ENCODE measurements around the gene PDXDC1. TPM values are rescaled to one million over a fixed set of nuclear protein-coding genes. Genes with fewer than 3 reads are reported as not detected.
"Not testable (repeated sequence)": the region's sequence is repeated elsewhere in the genome, so short reads cannot be mapped to it uniquely, and the experiment has no call there.

The PDXDC1 gene
- total RNA-seq, 2 experiments from 2014 or later: 53.7 to 55.6 TPM

DNA sequence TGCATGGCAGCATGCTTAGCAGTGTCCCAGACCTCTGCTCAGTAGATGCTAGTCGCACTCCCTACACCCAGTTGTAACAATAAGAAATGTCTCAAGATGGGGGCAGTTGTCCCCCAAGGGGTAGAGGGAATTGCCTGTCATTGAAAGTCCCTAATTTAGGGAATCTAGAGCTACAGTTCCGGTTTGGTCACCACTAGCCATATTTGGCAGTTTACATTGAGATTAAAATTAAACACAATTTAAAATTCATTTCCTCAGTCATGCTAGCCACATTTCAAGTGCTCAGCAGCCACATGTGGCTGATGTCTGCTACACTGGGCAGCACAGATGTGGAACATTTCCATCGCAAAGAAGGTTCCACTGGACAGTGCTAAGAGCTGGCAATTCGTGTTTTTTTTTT, 4.1 kb downstream of the PDXDC1 start:
- H3K27me3 Mint-ChIP-seq; H3K27ac Mint-ChIP-seq; DNase-seq; CTCF ChIA-PET; POLR2A ChIA-PET; H3K4me3 Mint-ChIP-seq; H3K9me3 Mint-ChIP-seq; H3K36me3 Mint-ChIP-seq; intact Hi-C loops (cut with micrococcal nuclease): not testable (repeated sequence)
- peaks cover 31% of the 10 kb centered on the region for H3K4me1 Mint-ChIP-seq (ENCODE audit: low read depth)

DNA sequence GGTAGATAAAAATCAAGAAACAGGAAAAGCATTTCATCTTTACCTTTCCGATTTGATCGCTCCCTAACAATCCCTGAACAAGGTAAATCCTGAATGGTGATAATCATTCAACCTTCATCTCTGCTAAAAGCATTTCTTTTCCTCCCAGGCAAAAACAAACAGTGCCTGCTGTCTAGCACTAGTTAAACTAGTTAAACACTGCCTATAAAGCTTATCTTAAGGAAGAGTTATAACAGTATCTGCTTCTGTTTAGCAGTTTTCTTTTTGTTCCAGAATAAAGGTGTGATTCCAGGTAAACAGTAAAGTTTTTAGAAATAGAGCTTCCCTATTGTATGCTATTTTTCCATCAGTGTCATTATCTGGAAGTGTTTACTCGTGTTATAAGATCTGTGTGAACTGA, 6.4 kb downstream of the PDXDC1 start:
- H3K27me3 Mint-ChIP-seq; H3K36me3 Mint-ChIP-seq; H3K4me3 Mint-ChIP-seq; DNase-seq; intact Hi-C loops (cut with micrococcal nuclease); H3K9me3 Mint-ChIP-seq; H3K27ac Mint-ChIP-seq; CTCF ChIA-PET; POLR2A ChIA-PET: not testable (repeated sequence)
- peaks cover 25% of the 10 kb centered on the region for H3K4me1 Mint-ChIP-seq (ENCODE audit: low read depth)

DNA sequence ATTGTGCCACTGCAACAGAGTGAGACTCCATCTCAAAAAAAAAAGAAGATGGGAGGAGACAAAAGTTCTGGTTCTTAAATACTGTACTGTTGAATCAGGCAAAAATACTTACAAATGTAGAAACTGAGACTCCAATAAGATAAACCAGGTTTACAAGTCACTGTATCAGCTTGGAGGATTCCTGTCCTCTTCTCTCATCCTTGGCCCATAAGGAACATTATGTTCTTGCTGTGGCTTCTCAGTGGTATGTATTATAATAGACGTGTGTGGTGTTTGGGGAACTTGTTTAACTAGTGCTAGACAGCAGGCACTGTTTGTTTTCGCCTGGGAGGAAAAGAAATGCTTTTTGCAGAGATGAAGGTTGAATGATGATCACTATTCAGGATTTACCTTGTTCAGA, 7.7 kb downstream of the PDXDC1 start:
- H3K4me3 Mint-ChIP-seq; DNase-seq; H3K36me3 Mint-ChIP-seq; H3K9me3 Mint-ChIP-seq; H3K27ac Mint-ChIP-seq; H3K27me3 Mint-ChIP-seq; POLR2A ChIA-PET; intact Hi-C loops (cut with micrococcal nuclease); CTCF ChIA-PET: not testable (repeated sequence)
- peaks cover 15% of the 10 kb centered on the region for H3K4me1 Mint-ChIP-seq (ENCODE audit: low read depth)

DNA sequence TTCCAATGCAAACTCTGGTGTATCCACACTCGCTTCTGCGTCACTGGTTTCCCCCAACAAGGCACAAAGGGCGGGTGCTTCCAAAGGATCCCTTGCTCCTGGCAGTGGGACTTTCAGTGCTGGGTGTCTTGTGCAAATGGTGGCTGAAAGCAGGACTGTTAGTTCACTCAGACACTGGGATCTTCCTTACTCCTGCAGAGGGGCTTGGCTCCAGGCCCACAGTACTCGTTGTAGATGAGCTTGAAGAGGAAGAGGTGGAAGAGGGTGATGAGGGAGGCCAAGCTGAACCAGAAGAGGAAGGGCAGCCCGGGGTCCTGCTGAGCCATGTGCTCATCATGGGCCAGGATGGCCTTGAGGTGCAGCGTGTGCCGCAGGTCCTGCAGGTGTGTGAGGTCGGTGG, 13.3 kb downstream of the PDXDC1 start:
- intact Hi-C loops (cut with micrococcal nuclease); DNase-seq; H3K4me1 Mint-ChIP-seq (ENCODE audit: low read depth); H3K27me3 Mint-ChIP-seq; H3K4me3 Mint-ChIP-seq; H3K27ac Mint-ChIP-seq; POLR2A ChIA-PET; CTCF ChIA-PET; H3K9me3 Mint-ChIP-seq: not testable (repeated sequence)
- H3K36me3 Mint-ChIP-seq: peaks cover 25% of the 10 kb centered on the region

DNA sequence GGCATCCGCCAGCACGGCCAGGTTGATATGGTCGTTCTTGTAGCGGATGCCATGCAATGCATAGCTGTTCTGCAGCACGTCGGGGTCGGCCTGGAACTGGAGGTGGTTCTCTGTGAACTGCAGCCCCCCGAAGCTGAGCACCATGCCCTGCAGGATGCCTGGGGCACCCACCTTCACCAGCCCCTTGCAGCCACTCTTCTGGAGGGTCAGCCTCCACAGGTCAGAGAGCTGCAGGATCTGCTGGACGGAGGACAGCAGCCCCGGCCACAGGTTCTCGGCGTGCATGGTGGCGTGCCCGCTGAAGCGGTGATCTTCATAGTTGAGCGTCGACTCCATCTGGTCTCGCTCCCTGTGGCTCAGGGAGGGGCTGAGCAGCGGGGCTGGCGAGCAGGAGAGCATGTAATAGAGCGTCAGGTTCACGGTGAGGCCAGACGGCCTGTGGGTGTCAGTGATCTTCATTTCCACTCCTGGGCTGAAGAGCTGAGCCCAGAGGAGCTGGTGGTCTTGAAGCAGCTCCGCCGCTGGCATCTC, 13.9 kb downstream of the PDXDC1 start:
- intact Hi-C loops (cut with micrococcal nuclease); H3K9me3 Mint-ChIP-seq; H3K27me3 Mint-ChIP-seq; POLR2A ChIA-PET; H3K4me1 Mint-ChIP-seq (ENCODE audit: low read depth); H3K27ac Mint-ChIP-seq; DNase-seq; CTCF ChIA-PET; H3K4me3 Mint-ChIP-seq: not testable (repeated sequence)
- H3K36me3 Mint-ChIP-seq: peaks cover 28% of the 10 kb centered on the region

DNA sequence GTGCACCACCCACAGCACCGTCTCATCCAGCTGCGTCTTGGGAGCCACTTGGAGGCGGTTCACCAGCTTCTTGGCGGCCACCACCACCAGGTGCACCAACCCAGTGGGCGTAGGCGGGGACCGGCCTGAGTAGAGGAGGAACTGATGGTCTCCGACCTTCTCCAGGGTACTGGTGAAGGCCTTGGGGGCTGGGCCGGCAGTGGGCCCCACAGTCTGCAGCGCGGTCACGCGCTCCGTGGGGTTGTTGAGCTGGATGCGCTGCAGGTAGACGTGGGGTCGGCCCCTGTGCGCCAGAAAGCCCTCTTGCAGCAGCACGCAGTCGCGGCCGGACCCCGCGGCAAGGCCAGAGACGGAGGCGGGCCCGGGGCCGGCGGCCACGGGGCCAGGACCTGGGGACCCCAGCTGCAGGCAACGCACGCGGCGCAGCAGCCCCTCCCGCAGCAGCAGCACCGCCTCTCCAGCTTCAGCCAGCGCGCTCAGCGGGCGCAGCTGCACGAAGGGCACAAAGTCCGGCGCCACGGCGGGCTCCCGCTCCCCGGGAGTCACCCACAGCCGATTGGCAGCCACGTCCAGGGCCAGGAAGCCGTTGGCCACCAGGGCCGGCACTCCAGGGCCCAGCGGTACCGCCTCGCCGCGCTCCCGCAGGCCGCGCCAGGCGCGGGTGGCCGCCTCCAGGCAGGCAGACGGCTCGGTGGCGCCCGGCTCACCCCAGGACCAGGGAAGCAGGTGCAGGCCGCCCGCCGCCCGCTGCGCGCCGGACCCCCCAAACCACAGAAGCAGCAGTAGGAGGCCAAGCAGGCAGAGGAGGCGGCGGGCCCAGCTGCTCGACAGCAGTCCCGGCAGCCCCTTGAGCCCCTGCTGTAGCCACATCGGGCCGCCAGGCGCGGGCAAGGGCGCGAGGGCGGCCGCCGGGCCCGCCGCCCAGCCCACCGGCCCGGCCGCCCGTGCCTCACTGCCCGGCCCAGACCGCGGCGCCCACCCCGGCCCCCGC, 14.8 kb downstream of the PDXDC1 start:
- H3K27ac Mint-ChIP-seq: not testable (repeated sequence)

DNA sequence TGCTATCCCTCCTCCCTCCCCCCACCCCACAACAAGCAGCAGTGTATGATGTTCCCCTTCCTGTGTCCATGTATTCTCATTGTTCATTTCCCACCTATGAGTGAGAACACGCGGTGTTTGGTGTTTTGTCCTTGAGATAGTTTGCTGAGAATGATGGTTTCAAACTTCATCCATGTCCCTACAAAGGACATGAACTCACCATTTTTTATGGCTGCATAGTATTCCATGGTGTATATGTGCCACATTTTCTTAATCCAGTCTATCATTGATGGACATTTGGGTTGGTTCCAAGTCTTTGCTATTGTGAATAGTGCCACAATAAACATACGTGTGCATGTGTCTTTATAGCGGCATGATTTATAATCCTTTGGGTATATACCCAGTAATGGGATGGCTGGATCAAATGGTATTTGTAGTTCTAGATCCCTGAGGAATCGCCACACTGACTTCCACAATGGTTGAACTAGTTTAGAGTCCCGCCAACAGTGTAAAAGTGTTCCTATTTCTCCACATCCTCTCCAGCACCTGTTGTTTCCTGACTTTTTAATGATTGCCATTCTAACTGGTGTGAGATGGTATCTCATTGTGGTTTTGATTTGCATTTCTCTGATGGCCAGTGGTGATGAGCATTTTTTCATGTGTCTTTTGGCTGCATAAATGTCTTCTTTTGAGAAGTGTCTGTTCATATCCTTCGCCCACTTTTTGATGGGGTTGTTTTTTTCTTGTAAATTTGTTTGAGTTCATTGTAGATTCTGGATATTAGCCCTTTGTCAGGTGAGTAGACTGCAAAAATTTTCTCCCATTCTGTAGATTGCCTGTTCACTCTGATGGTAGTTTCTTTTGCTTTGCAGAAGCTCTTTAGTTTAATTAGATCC, 18.7 kb downstream of the PDXDC1 start:
- H3K27ac Mint-ChIP-seq; H3K9me3 Mint-ChIP-seq; DNase-seq; intact Hi-C loops (cut with micrococcal nuclease); H3K4me1 Mint-ChIP-seq (ENCODE audit: low read depth); POLR2A ChIA-PET; CTCF ChIA-PET; H3K27me3 Mint-ChIP-seq; H3K4me3 Mint-ChIP-seq: not testable (repeated sequence)
- H3K36me3 Mint-ChIP-seq: peaks cover 23% of the 10 kb centered on the region

More for the DNA sequence above, 14.8 kb downstream of the PDXDC1 start:
- H3K4me3 Mint-ChIP-seq; DNase-seq; H3K4me1 Mint-ChIP-seq (ENCODE audit: low read depth); H3K27me3 Mint-ChIP-seq; H3K9me3 Mint-ChIP-seq; POLR2A ChIA-PET; CTCF ChIA-PET; intact Hi-C loops (cut with micrococcal nuclease): not testable (repeated sequence)
- H3K36me3 Mint-ChIP-seq: peaks cover 28% of the 10 kb centered on the region

DNA sequence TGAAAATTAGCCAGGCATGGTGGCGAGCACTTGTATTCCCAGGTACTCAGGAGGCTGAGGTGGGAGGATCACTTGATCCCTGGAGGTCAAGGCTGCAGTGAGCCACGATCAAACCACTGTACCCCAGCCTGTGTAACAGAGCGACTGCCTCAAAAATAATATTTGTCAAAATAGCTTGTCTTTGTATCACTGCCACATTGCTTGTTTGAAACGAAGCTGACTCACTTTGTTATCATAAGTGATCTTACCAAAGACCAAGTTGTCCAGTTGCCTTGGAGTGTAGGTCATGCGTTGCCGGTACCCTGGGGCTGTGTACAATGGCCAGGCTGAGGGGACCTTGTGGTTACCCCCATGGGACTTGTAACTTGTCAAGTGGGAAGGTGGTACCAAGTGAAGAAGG, 21.9 kb downstream of the PDXDC1 start:
- not testable (repeated sequence) for H3K27ac Mint-ChIP-seq

DNA sequence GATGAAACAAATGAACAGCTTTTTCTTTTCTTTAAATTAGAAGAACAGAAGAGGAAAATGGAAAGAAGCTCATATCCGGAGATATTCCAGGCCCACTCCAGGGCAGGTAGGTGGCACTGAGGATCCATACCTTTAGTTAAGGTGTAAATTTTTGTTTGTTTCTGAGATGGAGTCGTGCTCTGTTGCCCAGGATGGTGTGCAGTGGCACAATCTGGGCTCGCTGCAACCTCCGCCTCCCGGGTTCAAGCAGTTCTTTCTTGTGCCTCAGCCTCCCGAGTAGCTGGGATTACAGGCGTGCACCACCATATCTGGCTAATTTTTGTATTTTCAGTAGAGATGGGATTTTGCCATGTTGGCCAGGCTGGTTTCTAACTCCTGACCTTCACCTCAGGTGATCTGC, 23.5 kb downstream of the PDXDC1 start:
- POLR2A ChIA-PET; CTCF ChIA-PET; H3K9me3 Mint-ChIP-seq; H3K27ac Mint-ChIP-seq; intact Hi-C loops (cut with micrococcal nuclease); H3K4me1 Mint-ChIP-seq (ENCODE audit: low read depth); H3K36me3 Mint-ChIP-seq; H3K4me3 Mint-ChIP-seq; H3K27me3 Mint-ChIP-seq; DNase-seq: not testable (repeated sequence)

More for the DNA sequence above, 21.9 kb downstream of the PDXDC1 start:
- intact Hi-C loops (cut with micrococcal nuclease); H3K9me3 Mint-ChIP-seq; POLR2A ChIA-PET; H3K4me3 Mint-ChIP-seq; DNase-seq; H3K27me3 Mint-ChIP-seq; H3K4me1 Mint-ChIP-seq (ENCODE audit: low read depth); CTCF ChIA-PET: not testable (repeated sequence)
- H3K36me3 Mint-ChIP-seq: peaks cover 18% of the 10 kb centered on the region

DNA sequence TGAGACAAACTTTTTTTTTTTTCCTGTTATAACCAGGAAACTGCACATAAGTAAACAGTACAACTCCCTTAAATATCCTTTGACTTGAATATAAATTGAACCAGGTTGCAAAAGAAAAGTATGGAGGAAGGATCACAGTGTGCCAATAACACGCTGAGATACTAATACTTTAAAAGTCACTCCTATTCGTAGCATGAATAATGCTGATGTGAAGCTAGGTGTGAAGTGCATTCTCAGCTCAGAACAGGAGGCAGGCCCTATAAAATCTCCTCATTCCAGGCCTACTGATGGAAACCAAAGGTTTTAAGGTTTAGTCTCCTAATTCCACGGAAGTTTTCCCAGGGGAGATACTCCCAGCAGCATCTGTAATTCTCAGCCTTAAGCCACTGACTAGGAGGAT, 25.0 kb downstream of the PDXDC1 start:
- H3K4me1 Mint-ChIP-seq (ENCODE audit: low read depth); H3K9me3 Mint-ChIP-seq; POLR2A ChIA-PET; CTCF ChIA-PET; H3K27me3 Mint-ChIP-seq; H3K27ac Mint-ChIP-seq; H3K4me3 Mint-ChIP-seq; DNase-seq; intact Hi-C loops (cut with micrococcal nuclease): not testable (repeated sequence)
- peaks cover 10% of the 10 kb centered on the region for H3K36me3 Mint-ChIP-seq

DNA sequence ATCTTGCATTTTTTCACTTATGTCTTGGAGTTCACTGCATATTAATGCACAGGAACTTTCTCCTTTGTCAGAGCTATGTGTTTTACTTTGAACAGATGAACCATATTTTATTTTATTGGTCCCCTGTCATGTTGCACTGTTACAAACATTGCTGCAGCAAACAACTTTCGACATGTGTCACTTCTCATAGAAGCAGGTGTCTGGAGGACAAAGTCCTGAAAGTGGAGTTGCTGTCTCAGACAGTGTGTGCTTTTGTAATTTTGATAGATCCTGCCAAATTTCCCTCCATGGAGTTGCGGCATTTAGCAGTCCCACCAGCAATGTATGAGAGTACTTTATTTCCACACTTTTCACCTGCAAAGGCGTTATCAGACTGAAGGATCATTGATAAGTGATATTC, 27.6 kb downstream of the PDXDC1 start:
- intact Hi-C loops (cut with micrococcal nuclease); POLR2A ChIA-PET; H3K27me3 Mint-ChIP-seq; H3K9me3 Mint-ChIP-seq; DNase-seq; CTCF ChIA-PET; H3K4me3 Mint-ChIP-seq; H3K4me1 Mint-ChIP-seq (ENCODE audit: low read depth); H3K27ac Mint-ChIP-seq: not testable (repeated sequence)
- peaks cover 18% of the 10 kb centered on the region for H3K36me3 Mint-ChIP-seq

DNA sequence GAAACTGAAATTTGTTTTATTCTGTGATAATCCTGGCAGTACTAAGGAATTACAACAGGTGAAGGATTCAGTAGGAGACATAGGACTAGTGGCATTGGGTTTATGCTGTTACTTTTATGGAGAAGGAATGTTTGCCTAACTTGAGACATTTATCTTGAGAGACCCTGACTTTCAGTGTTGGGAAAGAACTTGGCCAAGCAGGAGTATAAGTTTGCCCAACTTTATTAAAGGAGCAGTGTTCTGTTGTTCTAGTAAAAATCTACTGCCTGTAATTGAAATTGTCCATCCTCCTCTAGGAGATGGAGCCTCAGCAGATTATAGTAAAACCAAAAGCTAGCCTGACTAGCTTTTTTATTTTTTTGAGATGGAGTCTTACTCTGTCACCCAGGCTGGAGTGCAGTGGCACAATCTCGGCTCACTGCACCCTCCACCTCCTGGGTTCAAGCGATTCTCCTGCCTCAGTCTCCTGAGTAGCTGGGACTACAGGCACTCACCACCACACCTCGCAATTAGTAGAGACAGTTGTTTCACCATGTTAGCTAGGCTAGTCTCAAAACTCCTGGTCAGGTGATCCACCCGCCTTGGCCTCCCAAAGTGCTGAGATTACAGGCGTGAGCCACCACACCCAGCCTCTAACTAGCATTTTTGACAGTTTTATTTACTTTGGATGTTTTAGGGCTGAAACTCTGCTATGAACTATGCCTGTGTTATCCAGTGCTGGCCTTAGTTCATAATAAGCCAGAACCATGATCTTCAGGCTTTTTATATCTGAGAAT, 30.7 kb downstream of the PDXDC1 start:
- DNase-seq; H3K27ac Mint-ChIP-seq; H3K9me3 Mint-ChIP-seq; H3K4me3 Mint-ChIP-seq; POLR2A ChIA-PET; intact Hi-C loops (cut with micrococcal nuclease); H3K4me1 Mint-ChIP-seq (ENCODE audit: low read depth); H3K27me3 Mint-ChIP-seq; CTCF ChIA-PET: not testable (repeated sequence)
- H3K36me3 Mint-ChIP-seq: peaks cover 21% of the 10 kb centered on the region

All from activated CD4-positive, alpha-beta memory T cell treated with anti-CD3 and anti-CD28 coated beads for 36 hours (primary cell).